ENCODE results near the gene ZNF91. TPM values are rescaled to one million over a fixed set of nuclear protein-coding genes. Genes with fewer than 3 reads are reported as not detected.
A peak's percentile ranks its signal among the peaks of the same experiment; 100 is the strongest.
"Not testable (repeated sequence)": the region's sequence is repeated elsewhere in the genome, so short reads cannot be mapped to it uniquely, and the experiment has no call there.

Gene ZNF91
- total RNA-seq, 2 experiments from 2014 or later, result 43.5 to 46.2 TPM

GRCh38 chr19:23385404-23385803 is 9.9 kb downstream of the ZNF91 start:
- CTCF ChIA-PET, result no interaction called here
- H3K27me3 Mint-ChIP-seq, result no peaks in the 10 kb centered on the region
- POLR2A ChIA-PET, result interaction anchor here (2.8 kb wide), 1 partner anchor 10 kb away, joined by 12 read pairs; the partner anchor contains the start of gene ZNF91

DNA sequence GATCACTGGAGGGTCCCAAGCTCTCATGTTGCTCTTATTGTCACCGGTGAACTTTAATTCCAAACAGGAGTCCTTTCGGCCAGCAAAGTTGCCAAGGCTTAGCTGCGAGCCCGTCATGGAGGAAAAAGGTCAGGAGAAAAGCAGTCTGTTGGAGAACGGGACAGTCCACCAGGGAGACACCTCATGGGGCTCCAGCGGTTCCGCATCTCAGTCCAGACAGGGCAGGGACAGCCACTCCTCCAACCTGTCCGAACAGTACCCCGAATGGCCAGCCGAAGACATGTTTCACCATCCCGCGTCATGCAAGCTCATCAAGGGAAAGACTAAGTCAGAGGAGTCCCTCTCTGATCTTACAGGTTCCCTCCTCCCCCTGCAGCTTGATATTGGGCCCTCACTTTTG is 10.4 kb downstream of the ZNF91 start:
- Mint-ChIP-seq H3K27me3 (no peaks in the 10 kb centered on the region), H3K4me1 (peaks cover 1% of the 10 kb centered on the region), H3K9me3 (peaks cover 50% of the 10 kb centered on the region), H3K27ac (no peak overlapping the region), H3K4me3 (no peak overlapping the region), H3K36me3 (ENCODE audit: low read depth) (peaks cover 89% of the 10 kb centered on the region)
- ChIA-PET POLR2A (interaction anchor here (2.8 kb wide), 1 partner anchor 10 kb away, joined by 12 read pairs; the partner anchor contains the start of gene ZNF91), CTCF (no interaction called here)
- no peak for DNase-seq

More at GRCh38 chr19:23385404-23385803, 9.9 kb downstream of the ZNF91 start:
- Mint-ChIP-seq H3K4me1 (peaks cover 1% of the 10 kb centered on the region), H3K9me3 (peaks cover 51% of the 10 kb centered on the region), H3K27ac (no peak overlapping the region), H3K4me3 (no peak overlapping the region), H3K36me3 (ENCODE audit: low read depth) (peaks cover 88% of the 10 kb centered on the region)
- DNase-seq, result no peak

DNA sequence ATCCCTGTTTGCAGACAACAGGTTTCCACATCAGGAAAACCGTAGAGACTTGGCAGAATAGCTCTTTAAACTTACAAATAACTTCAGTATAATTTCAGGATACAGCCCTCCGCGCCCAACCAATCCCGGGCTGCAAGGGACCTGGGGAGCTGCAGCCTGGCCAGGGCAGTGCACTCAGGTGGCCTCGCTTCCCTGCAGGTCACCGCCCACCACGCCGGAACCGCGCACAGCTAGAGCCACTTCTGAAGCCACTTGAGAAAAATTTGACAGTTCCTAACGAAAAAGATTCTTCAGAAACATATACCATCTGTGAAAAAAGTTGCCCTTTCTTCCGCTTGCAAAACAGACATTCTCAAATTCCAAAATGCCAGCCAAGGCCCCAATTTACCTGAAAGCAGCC is 11.1 kb downstream of the ZNF91 start:
- no peak overlapping the region for H3K4me3 Mint-ChIP-seq
- no peaks in the 10 kb centered on the region for H3K27me3 Mint-ChIP-seq
- H3K9me3 Mint-ChIP-seq, result peaks cover 50% of the 10 kb centered on the region
- no peak overlapping the region for H3K27ac Mint-ChIP-seq
- no peak for DNase-seq
- CTCF ChIA-PET, result no interaction called here
- H3K36me3 Mint-ChIP-seq (ENCODE audit: low read depth), result peaks cover 89% of the 10 kb centered on the region
- H3K4me1 Mint-ChIP-seq, result peaks cover 5% of the 10 kb centered on the region
- POLR2A ChIA-PET, result interaction anchor here (2.8 kb wide), 1 partner anchor 11 kb away, joined by 12 read pairs; the partner anchor contains the start of gene ZNF91

GRCh38 chr19:23382955-23383354 is 12.3 kb downstream of the ZNF91 start:
- H3K36me3 Mint-ChIP-seq (ENCODE audit: low read depth), result peaks cover 87% of the 10 kb centered on the region
- no peak overlapping the region for H3K27ac Mint-ChIP-seq
- CTCF ChIA-PET, result no interaction called here
- POLR2A ChIA-PET, result no interaction called here
- no peak for DNase-seq
- no peak overlapping the region for H3K4me3 Mint-ChIP-seq
- no peaks in the 10 kb centered on the region for H3K27me3 Mint-ChIP-seq
- peaks cover 45% of the 10 kb centered on the region for H3K9me3 Mint-ChIP-seq
- H3K4me1 Mint-ChIP-seq, result peaks cover 7% of the 10 kb centered on the region

GRCh38 chr19:23381114-23381513 is 14.2 kb downstream of the ZNF91 start:
- Mint-ChIP-seq H3K4me1 (peaks cover 7% of the 10 kb centered on the region), H3K27me3 (no peaks in the 10 kb centered on the region), H3K4me3 (no peak overlapping the region), H3K36me3 (ENCODE audit: low read depth) (peaks cover 84% of the 10 kb centered on the region), H3K9me3 (peaks cover 45% of the 10 kb centered on the region), H3K27ac (no peak overlapping the region)
- ChIA-PET CTCF (no interaction called here), POLR2A (no interaction called here)
- DNase-seq, result no peak

- peaks cover 84% of the 10 kb centered on the region for H3K36me3 Mint-ChIP-seq (ENCODE audit: low read depth)
- H3K4me1 Mint-ChIP-seq, DNase-seq, CTCF ChIA-PET, H3K27me3 Mint-ChIP-seq, H3K27ac Mint-ChIP-seq: not testable (repeated sequence)
- H3K9me3 Mint-ChIP-seq, result peaks cover 50% of the 10 kb centered on the region
- POLR2A ChIA-PET, result interaction anchor here (1.3 kb wide), 1 partner anchor 16 kb away, joined by 4 read pairs; the partner anchor contains the start of gene ZNF91
- H3K4me3 Mint-ChIP-seq, result peak overlapping the region; percentile 32
Observed at GRCh38 chr19:23379671-23380070, 15.6 kb downstream of the ZNF91 start.

- Mint-ChIP-seq H3K4me1 (peaks cover 7% of the 10 kb centered on the region), H3K27ac (no peak overlapping the region), H3K27me3 (no peaks in the 10 kb centered on the region), H3K9me3 (peaks cover 52% of the 10 kb centered on the region), H3K4me3 (no peak overlapping the region), H3K36me3 (ENCODE audit: low read depth) (peaks cover 84% of the 10 kb centered on the region)
- CTCF ChIA-PET, result no interaction called here
- DNase-seq, result no peak
- POLR2A ChIA-PET, result no interaction called here
Observed at GRCh38 chr19:23378948-23379347, 16.3 kb downstream of the ZNF91 start.

DNA sequence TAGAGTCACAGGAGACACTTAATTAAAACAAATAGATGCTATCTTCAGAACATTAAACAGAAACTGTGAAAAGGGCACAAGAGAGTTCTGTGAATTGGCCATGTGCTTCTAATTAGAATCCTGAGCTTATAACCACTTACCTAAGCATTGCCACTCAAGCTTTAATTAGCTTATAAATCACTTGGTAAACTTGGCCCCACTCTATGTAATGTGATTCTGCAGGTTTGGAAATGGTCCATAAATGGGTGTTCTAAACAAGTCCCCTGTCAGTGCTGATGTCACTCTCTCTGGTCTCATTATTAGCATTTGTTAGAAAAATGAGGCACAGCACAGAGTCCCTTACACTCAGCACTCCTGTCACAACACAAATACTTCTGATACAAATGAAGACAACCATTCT is 18.0 kb downstream of the ZNF91 start:
- Mint-ChIP-seq H3K9me3 (peaks cover 58% of the 10 kb centered on the region), H3K27ac (no peak overlapping the region), H3K27me3 (no peaks in the 10 kb centered on the region), H3K4me3 (no peak overlapping the region), H3K4me1 (peaks cover 7% of the 10 kb centered on the region), H3K36me3 (ENCODE audit: low read depth) (peaks cover 84% of the 10 kb centered on the region)
- CTCF ChIA-PET, result no interaction called here
- DNase-seq, result no peak
- POLR2A ChIA-PET, result no interaction called here

- CTCF ChIA-PET, result no interaction called here
- POLR2A ChIA-PET, result no interaction called here
- peaks cover 74% of the 10 kb centered on the region for H3K36me3 Mint-ChIP-seq (ENCODE audit: low read depth)
Observed at GRCh38 chr19:23366437-23366836, 28.8 kb downstream of the ZNF91 start.

GRCh38 chr19:23366031-23366430 is 29.2 kb downstream of the ZNF91 start:
- DNase-seq, H3K27ac Mint-ChIP-seq, POLR2A ChIA-PET, H3K27me3 Mint-ChIP-seq, H3K4me3 Mint-ChIP-seq, H3K4me1 Mint-ChIP-seq, CTCF ChIA-PET: not testable (repeated sequence)
- Mint-ChIP-seq H3K36me3 (ENCODE audit: low read depth) (peaks cover 74% of the 10 kb centered on the region), H3K9me3 (peaks cover 31% of the 10 kb centered on the region)

More at GRCh38 chr19:23366437-23366836, 28.8 kb downstream of the ZNF91 start:
- Mint-ChIP-seq H3K4me1 (no peaks in the 10 kb centered on the region), H3K9me3 (peaks cover 30% of the 10 kb centered on the region), H3K27ac (no peak overlapping the region), H3K4me3 (no peak overlapping the region), H3K27me3 (no peaks in the 10 kb centered on the region)
- DNase-seq, result no peak

- DNase-seq, result no peak
- H3K27me3 Mint-ChIP-seq, result no peaks in the 10 kb centered on the region
- ChIA-PET CTCF (no interaction called here), POLR2A (no interaction called here)
- no peak overlapping the region for H3K4me3 Mint-ChIP-seq
- H3K4me1 Mint-ChIP-seq, result no peaks in the 10 kb centered on the region
- H3K9me3 Mint-ChIP-seq, result peaks cover 34% of the 10 kb centered on the region
- H3K27ac Mint-ChIP-seq, result no peak overlapping the region
- peaks cover 72% of the 10 kb centered on the region for H3K36me3 Mint-ChIP-seq (ENCODE audit: low read depth)
Observed at GRCh38 chr19:23365222-23365621, 30.0 kb downstream of the ZNF91 start.

GRCh38 chr19:23361843-23362242 is 33.4 kb downstream of the ZNF91 start:
- H3K27ac Mint-ChIP-seq, H3K4me3 Mint-ChIP-seq, POLR2A ChIA-PET, H3K27me3 Mint-ChIP-seq, H3K4me1 Mint-ChIP-seq, CTCF ChIA-PET, DNase-seq: not testable (repeated sequence)
- H3K36me3 Mint-ChIP-seq (ENCODE audit: low read depth), result peaks cover 70% of the 10 kb centered on the region
- H3K9me3 Mint-ChIP-seq, result peaks cover 53% of the 10 kb centered on the region

DNA sequence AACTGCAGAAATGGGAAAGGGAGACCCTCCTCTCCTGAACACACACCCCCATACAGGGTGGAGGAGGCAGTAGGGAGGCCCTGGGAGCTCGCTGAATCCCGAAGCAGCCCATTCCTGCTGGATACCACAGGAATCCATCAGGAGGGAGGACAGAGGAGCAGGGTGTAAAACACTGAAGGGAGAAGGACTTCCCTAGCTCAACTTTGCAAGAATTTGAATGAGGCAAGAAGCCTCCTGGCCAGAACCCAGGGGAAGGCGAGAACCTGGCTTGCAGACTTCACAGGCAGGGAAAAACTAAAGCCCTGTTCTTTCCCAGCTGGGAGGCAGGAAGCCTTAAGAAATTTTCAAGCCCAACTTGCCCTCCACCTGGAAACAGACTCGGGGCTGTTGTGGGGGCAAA is 43.5 kb downstream of the ZNF91 start:
- Mint-ChIP-seq H3K36me3 (ENCODE audit: low read depth) (peaks cover 92% of the 10 kb centered on the region), H3K4me3 (no peak overlapping the region), H3K27me3 (no peaks in the 10 kb centered on the region), H3K9me3 (peaks cover 86% of the 10 kb centered on the region), H3K27ac (no peak overlapping the region), H3K4me1 (no peaks in the 10 kb centered on the region)
- POLR2A ChIA-PET, result no interaction called here
- CTCF ChIA-PET, result no interaction called here
- DNase-seq, result no peak

DNA sequence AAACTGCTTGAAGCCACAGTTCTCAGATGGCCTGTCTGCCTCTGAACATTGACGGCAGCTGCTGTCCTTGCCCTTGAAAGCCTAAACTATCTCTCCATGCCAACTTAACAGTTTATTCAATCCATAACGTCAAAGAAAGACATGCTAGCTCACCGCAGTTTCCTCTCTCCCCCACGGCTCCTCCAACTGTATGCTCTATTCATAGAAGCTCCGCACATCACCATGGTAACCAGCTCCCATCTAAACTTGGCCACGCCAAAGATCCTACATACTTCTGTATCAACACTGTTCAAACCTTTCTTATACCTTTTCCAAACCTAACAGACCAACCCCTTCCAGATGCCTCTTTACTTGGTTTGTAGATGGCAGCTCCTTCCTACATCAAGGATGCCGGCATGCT is 48.6 kb downstream of the ZNF91 start:
- POLR2A ChIA-PET, result no interaction called here
- Mint-ChIP-seq H3K27ac (no peak overlapping the region), H3K4me1 (no peaks in the 10 kb centered on the region), H3K4me3 (no peak overlapping the region), H3K36me3 (ENCODE audit: low read depth) (peaks cover 91% of the 10 kb centered on the region), H3K9me3 (peaks cover 80% of the 10 kb centered on the region), H3K27me3 (no peaks in the 10 kb centered on the region)
- DNase-seq, result no peak
- CTCF ChIA-PET, result no interaction called here
